ENCODE data around the gene ARHGAP26. TPM values are rescaled to one million over a fixed set of nuclear protein-coding genes. Genes with fewer than 3 reads are reported as not detected.

Gene ARHGAP26
- total and polyA plus RNA-seq, 2 of the 4 experiments (the other 2 are of a cell fraction), result 0.54 to 0.56 TPM

GRCh38 chr5:143153332-143154119, 383.3 kb downstream of the ARHGAP26 start:
- Histone ChIP-seq H3K4me3 (ENCODE audit: insufficient read depth, low read depth, low read length) (no peak overlapping the region), H2AK5ac (ENCODE audit: low read depth, low read length) (peak overlapping the region; percentile 78), H3K79me1 (ENCODE audit: low read depth in 1 of 2, low read length in 2 of 2) (peaks cover 0 to 11% of the 10 kb centered on the region in 2 experiments; a peak in 2 of 4 replicates), H3K9me1 (ENCODE audit: insufficient read depth, low read length) (peaks cover 17% of the 10 kb centered on the region), H3K27ac (ENCODE audit: insufficient read depth, low read length) (peak overlapping the region; percentile 75; the same call in 1 of the 2 replicates), H3K4ac (ENCODE audit: low read depth, low read length) (peak overlapping the region; percentile 100), H2AFZ (replicated peaks; ENCODE audit: low read length, poor library complexity) (peak overlapping the region; percentile 29), H3K4me1 (ENCODE audit: control insufficient read depth, insufficient read depth, low read length) (peaks cover 27% of the 10 kb centered on the region), H3K27me3 (ENCODE audit: control insufficient read depth, insufficient read depth, low read length) (no peaks in the 10 kb centered on the region), H2BK120ac (ENCODE audit: low read depth, low read length) (peak overlapping the region; percentile 100), H2BK15ac (ENCODE audit: low read depth, low read length) (peak overlapping the region; percentile 99; the same call in 2 of the 3 replicates), H3K14ac (replicated peaks; ENCODE audit: low read depth, low read length) (peak overlapping the region; percentile 95), H3K23ac (ENCODE audit: low read depth, low read length) (peak overlapping the region; percentile 90), H2AK9ac (replicated peaks; ENCODE audit: low read depth, low read length, poor library complexity) (peak overlapping the region; percentile 6), H2BK20ac (ENCODE audit: low read depth, low read length) (peak overlapping the region; percentile 99), H3K36me3 (ENCODE audit: control insufficient read depth, insufficient read depth, low read length) (no peaks in the 10 kb centered on the region), H4K20me1 (ENCODE audit: insufficient read depth, low read length) (no peaks in the 10 kb centered on the region), H3K4me2 (ENCODE audit: low read depth, low read length) (peak overlapping the region; percentile 66), H2BK5ac (ENCODE audit: low read depth, low read length, poor library complexity, severe bottlenecking) (peak overlapping the region; percentile 97), H3K18ac (ENCODE audit: low read depth, low read length) (peak overlapping the region; percentile 100), H4K91ac (ENCODE audit: insufficient read depth, low read depth, low read length) (peak overlapping the region; percentile 99), H3K56ac (ENCODE audit: extremely low read depth, insufficient read depth, low read length) (peak overlapping the region; percentile 89; the same call in 1 of the 2 replicates), H4K5ac (ENCODE audit: low read depth, low read length) (peak overlapping the region; percentile 25), H4K8ac (ENCODE audit: low read depth in 2 of 2, low read length in 2 of 2) (peak overlapping the region; percentile 86 to 94; a peak in 3 of 4 replicates), H3K9ac (ENCODE audit: low read depth, low read length) (peak overlapping the region; percentile 8; the same call in 1 of the 2 replicates), H3K9me3 (ENCODE audit: control insufficient read depth, insufficient read depth, low read length) (no peaks in the 10 kb centered on the region)
- in situ Hi-C loops (cut with MboI; ENCODE audit: low sequenced_read_pairs) (no loop called here), dilution Hi-C loops (cut with HindIII; ENCODE audit: low sequenced_read_pairs, unreplicated experiment) (no loop called here), intact Hi-C loops (cut with micrococcal nuclease) (loop anchor here (10.0 kb wide), 1 partner anchor 1011 kb away; no protein-coding TSS in a partner anchor)
- ChIA-PET CTCF (interaction anchor here (1.7 kb wide), 1 partner anchor 250 kb away, joined by 4 read pairs; the partner anchor contains the start of gene NR3C1), POLR2A (ENCODE audit: unreplicated experiment) (interaction anchor here (0.6 kb wide), 2 partner anchors 15 to 97 kb away, joined by 3 to 16 read pairs; no protein-coding TSS in a partner anchor)
- 0% methylated on average over 3 of the region's 7 CpGs; no CpG with 5 or more reads in 1 of the 2 experiments for WGBS, 2 experiments (ENCODE audit: extremely low coverage in 2 of 2, insufficient read length in 1 of 2)
- TF ChIP-seq FOS (IDR thresholded peaks at IDR 0.05; ENCODE audit: low read depth, low read length) (0 out of 2 replicates have a peak, but pooled peaks have one; percentile 22), CEBPB (IDR thresholded peaks at IDR 0.05; ENCODE audit: low read depth, low read length) (peak; percentile 77), RCOR1 (IDR thresholded peaks at IDR 0.05; ENCODE audit: insufficient replicate concordance, low read length) (peak; percentile 21), MAFK (IDR thresholded peaks at IDR 0.05; ENCODE audit: low read depth, low read length) (no peak), RAD21 (IDR thresholded peaks at IDR 0.05; ENCODE audit: low read length) (peak; percentile 42; the same call in 1 of the 2 replicates), ELK1 (IDR thresholded peaks at IDR 0.05; ENCODE audit: borderline replicate concordance, low read depth, low read length) (no peak), BHLHE40 (IDR thresholded peaks at IDR 0.05; ENCODE audit: low read depth, low read length) (peak; percentile 84), MXI1 (IDR thresholded peaks at IDR 0.05; ENCODE audit: borderline replicate concordance, low read depth, low read length) (0 out of 2 replicates have a peak, but pooled peaks have one; percentile 51)
- peak; percentile 97 for DNase-seq
- ATAC-seq (ENCODE audit: low read depth), result peak; percentile 84
- BruUV-seq (replicated peaks), result no TSS peak
